Stimulated activated CD8-positive, alpha-beta memory T cell treated with anti-CD3 and anti-CD28 coated beads, Interleukin-7, amount 100 ng/mL, for 48 hours (primary cell): ENCODE data around the gene OXCT1.

ENCODE experiments used
- DNase-seq, 2 donors: peaks; one replicate each; pipeline ENCODE4 v3.0.0-alpha.2; 2020; ENCODE audit warnings: low read depth in 1 of 2; ENCODE audit errors: extremely low read depth in 1 of 2

The OXCT1 gene

DNA sequence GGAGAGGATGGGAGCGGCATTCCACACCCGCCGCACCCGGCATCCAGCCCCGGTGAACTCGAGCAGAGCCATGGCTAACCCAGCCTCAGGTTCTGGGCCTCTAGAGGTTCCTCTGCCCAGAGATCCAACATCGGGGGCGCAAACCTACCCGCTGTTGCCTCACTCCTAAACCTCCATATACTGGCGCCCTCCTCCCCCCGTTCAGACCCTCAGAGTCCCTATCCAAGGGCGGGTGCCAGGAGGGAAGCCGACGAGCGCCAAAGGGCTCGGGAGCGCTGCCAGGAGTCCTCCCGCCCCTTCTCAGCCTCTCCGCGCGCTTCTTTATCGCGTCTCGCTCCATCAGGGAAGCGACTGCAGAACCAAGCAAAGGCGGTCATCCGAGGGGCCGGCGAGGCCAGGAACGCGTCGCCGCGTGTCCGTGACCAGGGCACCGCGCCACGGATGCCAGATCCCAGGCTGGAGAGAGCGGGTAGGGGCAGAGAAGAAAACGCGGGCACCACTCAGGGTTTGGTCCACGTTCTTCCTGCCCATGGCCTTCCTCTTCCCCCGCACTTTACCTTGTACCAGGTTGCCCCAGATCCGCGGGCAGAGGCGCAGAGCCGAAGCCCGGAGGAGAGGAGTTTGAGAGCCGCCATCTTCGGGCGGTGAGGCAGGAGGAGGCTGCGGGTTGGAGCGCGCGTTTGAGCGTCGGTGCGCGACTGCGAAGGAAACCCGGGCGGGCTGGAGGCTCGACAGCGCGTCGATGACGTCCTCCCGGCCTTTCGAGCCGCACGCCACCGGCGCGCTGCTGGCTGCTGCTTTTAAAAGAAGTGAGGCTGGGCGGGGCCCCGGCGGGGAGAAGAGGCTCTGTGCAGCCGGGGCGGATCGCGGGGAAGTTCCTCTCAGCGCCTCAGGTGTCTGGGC, at the start of gene OXCT1:
TSS of gene OXCT1 (minus strand) at position 702 of the 903 bp plus-strand sequence. CDS start at position 635, 67 bp downstream.
- peak; percentile 82 to 91 for DNase-seq

DNA sequence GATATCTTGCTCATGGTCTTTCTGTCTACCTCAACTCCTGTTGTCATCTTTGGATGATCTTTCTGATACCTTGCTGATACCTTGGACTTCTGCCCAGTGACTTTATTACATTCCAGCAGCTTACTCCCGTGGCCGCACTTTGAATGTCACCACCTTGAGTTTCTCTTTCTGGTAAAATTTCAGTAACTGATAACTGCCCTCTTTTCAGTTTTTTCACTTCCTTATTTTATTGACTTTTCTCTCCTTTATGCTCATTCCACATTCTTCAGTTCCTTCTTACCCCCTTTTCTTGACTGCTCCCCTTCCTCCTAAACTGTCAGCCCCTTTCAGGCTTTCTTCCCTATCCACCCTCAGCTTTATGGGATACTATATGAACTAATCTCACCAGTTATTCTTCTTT, 47.9 kb upstream of the OXCT1 start:
- no peak for DNase-seq

DNA sequence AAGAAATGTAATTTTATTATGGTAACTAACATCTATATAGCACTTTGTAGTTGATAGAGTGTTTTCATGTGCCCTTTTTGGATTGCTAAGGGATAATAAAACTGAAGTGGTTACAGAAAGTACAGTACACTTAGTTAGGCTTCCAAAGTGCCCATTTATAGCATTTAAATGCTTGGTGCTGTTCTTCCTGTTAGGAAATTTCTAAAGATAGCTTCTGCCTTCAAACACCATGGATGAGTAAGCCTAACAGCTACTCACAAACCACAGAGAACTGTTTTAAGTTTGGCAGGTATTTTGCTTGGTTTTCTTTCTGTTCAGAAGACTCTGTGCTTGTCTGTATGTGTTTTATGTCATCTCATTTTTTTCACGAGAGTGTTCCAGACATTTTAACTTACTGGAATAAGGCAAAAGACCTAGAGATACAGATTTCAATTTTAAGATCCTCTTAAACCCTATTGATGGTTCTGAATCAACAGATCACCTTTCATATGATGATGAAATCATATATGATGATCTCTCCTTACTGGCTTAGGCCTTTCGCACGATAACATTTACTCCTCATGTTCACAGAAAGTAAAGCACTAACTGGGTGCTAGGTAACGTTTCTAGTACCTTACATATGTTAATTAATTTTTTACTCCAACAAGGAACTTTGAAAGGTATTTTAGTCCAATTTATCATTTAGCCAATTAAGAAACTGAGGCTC, 38.3 kb upstream of the OXCT1 start:
- DNase-seq: no peak

DNA sequence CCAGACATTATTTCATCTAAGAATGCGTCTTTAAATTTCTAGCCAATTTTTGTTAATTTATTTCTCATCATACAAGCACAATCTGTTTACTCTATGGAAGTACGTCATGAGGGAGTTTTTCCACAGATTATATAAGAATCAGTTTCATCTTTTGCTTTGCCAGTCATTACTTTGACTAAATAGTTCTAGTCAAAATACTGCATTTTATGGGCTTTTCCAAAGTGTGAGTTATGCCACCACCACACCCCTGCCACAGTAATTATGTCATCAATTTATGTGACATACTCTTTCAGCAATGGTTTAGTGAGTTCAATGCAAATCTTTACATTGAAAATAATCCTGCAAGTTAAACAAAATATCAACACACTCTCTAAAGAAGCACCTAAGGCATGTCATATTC, 35.9 kb upstream of the OXCT1 start:
- DNase-seq: no peak

DNA sequence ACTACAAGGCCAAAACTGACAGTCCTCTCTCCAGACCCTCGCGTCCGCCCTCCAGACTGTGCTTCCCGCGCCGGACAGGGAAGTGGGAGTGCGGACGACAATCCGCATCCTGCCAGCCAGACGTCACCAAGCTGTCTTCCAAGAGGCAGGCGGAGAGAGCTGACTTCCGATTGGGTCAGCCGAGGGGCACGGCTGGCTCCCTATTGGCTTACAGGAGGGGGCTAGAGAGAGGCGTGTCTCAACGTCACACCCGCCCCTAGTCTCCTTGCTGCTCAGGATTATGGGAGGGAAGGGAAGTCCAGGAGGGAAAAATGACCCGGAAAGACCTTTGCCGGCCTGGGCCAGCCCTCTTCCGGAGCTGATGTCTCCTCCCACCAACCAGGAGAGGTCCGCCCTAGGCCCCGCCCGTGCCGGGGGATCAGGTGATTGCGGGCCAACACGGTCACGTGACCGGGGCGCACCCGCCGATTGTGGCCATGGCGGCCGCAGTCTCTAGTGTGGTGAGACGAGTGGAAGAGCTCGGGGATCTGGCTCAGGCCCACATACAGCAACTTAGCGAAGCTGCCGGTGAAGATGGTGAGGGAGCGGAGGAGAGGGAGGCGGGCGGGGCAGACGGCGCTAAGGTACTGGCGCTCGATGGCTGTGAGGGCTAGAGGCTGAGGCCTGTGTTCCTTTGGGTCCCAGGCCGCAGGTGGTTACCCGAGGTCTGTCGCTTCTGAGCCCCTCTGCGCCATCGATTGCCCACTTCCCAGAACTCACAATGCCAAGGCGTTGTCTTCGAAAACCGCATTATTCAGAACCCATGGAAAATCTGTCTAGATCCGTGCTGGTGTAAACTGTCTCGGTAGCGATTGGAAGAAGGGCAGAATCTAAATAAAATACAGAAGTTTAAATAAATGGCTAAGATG, 33.9 kb upstream of the OXCT1 start, which contains the start of gene RIMOC1:
TSS of gene RIMOC1 (plus strand) at position 453 of the 908 bp plus-strand sequence. CDS start at position 477, 24 bp downstream.
- DNase-seq: peak; percentile 97

DNA sequence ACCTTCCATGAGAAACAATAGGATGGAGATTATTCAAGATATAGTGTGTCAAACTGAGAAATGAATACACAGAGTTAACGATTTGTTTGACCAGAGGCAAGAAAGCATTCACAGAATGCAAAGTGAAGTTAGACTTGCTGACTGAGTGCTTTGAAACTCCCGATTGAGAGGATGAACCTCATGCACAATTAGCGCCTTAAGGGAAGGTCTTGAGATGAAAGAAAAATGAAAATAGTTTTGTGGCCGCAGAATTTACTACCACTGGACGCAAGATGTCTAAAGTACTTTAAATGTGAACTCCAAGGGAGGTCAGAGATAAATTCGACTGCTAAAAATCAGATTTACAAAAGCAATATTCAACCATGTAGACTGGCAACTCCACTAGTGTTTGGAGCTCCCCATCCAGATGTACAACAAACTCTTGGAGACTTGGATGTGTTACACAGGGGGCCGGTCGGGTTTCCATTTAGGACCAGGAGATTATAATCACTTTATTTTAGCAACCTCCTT, 33.2 kb upstream of the OXCT1 start:
- DNase-seq: no peak

DNA sequence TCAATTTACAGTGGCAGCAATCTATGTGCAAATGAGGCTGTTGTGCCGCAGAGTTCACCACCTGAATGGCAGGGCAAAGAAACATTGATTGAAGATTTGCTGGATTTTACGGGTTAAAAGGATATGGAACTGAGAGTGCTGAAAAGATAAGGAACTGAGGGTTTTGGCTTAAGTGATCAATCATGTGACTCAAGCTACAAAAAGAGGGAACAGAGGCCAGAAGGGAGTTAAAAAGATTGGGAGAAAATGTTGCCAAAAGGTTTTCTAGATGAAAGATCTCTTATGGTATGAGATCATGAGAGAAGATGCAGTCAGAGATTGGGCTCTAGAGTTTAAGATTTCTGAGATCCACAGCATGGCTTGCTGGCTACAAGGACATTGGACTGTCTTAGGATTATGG, 26.0 kb upstream of the OXCT1 start:
- DNase-seq: no peak

DNA sequence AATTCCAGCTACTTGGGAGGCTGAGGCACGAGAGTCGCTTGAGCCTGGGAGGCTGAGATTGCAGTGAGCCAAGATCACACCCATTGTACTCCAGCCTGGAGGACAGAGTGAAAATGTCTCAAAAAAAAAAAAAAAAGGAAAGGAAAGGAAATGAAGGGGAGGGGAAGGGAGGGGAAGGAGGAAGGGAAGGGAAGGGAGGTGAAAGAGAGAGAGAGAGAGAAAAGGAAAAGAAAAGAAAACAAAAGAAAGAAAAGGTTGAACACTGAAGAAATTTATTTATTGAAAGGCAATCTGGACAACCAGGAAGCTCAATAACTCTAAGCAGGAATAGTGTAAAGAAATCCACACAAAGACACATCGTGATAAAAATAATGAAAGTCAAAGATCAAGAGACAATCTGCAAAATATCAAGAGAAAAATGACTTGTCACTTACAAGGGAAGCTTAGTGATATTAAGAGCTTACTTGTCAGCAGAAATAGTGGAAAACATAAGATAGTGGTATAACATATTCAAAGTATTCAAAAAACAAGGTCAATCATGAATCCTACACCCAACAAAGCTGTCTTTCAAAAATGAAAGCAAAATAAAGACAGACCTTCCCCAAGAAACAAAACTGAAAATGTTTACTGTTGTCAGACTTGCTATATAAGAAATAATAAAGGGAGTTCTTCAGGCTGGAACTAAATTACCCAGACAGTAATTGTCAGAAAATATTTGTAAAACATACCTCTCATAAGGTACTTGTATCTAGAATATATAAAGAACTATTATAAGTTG, 23.0 kb upstream of the OXCT1 start:
- DNase-seq: no peak

DNA sequence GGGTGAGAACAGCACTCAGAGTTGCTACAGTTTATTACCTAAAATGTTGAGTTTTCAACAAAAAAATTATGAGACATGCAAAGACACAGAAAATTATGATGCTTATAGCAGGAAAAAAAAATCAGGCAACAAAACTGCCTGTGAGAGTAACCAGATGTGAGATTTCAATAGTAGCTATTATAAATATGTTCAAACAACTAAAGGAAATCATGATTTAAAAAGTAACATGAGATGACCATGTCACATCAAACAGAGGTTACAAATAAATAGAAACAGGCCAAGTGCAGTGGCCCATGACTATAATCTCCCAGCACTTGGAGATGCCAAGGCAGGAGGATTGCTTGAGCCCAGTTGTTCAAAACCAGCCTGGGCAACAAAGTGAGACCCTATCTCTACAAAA, 21.8 kb upstream of the OXCT1 start:
- DNase-seq: no peak

DNA sequence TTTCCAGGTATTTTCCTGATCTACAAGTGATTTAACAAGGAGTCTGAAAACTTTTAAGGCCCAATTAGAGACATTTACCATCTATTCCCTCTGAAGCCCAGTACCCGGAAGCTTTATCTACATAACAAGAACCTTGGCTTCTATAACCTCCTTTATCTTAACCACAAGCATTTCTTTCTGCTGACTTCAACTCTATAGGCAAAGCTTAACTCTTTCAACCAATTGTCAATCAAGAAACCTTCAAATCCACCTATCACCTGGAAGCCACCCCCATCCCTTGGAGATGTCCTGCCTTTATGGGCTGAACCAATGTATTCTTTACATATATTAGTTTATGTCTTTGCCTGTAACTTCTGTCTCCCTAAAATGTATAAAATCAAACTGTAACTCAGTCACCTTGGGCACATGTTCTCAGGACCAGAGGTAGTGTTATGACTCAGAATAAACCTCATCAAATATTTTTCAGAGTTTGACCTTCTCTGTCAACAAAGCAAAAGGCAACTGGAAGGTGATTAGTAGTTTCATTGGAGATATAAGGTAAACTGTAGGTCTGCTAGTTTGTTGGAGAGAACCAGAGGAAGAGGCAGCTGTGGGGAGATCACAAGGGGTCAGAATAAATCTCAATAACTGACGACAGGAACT, 21.0 kb upstream of the OXCT1 start:
- no peak for DNase-seq

DNA sequence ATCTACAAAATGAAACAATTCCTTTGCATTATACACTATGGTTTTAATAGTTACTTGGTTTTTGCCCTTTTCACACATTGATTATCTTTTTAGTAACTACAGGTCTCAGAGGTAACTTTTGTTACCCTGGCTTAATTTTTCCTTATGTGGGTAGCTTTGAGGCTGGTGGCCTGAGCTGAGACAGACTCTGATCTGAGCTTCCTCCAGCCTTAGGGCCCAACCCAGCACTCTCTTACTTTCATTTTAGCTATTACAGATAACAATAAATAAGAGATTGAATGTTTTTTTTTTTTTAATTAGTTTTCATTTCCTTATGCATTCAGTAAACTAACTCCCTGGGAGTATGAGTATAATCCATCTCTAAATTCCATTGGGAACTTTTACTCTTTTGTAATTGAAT, 15.1 kb upstream of the OXCT1 start:
- no peak for DNase-seq

DNA sequence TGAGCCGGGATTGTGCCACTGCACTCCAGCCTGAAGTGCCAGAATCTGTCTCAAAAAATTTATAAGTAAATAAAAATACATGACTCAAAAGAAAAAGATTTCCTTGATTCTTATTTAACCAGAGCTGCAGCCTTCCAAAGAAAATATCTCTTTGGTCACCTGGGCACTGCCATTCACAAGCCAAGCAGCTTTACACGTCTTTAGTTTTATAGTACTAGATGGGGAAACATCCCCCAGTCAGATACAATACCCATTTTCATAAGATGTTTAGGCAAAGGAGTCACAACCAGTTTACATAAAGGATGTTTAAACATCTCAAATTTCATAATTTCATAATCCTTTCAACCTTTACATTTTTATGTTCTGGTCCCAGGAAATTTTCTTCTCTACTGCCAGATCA, 13.7 kb upstream of the OXCT1 start:
- DNase-seq: no peak

DNA sequence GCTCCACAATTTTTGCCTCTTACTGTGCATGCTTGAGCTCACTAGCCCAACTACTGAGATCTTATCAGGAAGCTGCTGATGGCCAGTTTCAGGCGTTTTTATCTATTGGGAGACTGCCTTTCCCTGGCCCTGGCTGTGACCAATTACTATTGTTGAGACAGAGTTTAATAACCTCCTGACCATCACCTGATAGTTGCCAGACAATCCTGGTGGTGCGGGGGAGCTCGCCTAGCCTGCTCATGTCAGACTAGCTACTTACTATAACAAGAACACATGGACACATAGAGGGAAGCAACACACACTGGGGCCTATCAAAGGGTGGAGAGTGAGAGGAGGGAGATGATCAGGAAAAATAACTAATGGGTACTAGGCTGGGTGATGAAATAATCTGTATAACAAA, 13.0 kb upstream of the OXCT1 start:
- no peak for DNase-seq

DNA sequence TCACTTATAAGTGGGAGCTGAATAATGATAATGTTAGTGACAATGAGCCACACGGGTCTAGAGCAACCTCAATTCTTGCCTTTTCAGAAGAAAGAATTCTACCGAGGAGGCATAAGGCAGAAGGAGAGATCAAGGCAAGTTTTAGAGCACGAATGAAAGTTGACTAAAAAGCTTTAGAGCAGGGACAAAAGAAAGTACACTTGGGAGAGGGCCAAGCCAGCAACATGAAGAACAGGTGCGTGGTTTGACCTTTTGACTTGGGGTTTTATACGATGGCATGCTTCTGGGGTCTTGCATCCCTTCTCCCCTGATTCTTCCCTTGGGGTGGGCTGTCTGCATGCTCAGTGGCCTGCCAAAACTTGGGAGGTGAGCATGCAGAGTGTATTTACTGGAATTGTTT, 12.5 kb upstream of the OXCT1 start:
- no peak for DNase-seq

DNA sequence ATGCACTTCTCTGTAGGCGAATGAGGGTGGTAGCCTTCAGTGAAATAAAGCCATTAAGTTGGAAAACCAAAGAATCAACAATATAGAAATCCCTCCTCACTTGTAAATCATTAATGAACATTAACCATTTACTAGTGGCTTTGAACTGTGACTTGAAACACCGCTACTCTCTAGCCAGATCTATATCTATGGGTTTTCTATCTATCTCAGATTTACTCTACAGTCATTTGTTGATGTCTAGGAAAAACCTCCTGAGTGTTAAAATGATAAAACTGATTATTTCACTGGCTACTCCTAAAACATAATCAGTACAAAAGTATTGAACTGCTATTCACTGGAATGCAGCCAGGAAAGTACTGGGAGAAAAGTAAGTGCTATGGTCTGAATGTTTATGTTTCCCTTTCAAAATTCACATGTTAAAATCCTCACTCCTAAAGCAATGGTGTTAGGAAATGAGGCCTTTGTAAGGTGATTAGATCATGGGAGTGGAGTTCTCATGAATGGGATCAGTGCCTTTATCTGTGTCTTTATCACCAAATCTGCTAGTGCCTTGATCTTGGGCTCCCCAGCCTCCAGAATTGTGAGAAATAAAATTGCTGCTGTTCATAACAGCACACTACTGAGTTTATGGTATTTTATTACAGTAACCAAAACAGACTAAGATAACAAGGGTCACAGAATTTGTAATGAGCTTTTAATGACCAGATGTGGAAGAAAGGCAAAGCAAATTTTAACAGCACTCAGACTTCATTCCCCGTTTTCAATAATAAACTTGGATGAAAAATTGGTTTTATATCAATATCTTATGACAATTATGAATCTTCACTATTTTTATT, 8.6 kb upstream of the OXCT1 start:
- DNase-seq: no peak

DNA sequence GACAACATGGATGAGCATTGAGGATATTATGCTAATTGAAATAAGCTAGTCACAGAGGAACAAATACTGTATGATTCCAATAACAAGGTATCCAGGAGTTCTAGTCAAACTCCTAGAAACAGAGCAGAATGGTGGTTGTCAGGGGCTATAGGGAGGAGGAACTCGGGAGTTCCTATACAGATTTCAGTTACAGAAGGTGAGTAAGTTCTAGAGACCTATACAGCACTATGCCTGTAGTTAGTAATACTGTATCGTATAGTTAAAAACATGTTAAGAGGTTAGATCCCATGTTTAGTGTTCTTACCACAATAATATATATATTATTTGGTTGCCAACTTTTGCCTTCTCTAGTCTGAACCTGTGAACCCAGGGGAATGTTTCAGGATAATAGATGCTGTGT, 7.9 kb upstream of the OXCT1 start:
- DNase-seq: no peak

DNA sequence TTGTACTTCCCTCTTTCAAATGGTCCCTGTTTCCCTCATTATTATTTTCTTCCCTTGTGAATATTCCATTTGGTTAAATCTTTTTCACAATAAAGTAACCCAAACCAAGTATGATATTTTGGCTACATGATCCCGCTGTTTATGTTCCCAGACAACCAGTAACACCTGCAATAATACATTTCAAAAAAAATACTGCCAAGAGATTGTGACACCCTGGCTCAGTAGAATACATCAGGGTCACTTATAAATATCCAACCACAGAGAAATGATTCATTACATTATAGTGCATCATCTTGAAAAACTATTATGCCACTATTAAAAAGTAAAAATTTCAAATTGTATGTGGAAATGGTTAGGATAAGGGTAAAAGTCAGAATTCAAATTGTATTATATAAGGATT, 7.2 kb upstream of the OXCT1 start:
- no peak for DNase-seq

DNA sequence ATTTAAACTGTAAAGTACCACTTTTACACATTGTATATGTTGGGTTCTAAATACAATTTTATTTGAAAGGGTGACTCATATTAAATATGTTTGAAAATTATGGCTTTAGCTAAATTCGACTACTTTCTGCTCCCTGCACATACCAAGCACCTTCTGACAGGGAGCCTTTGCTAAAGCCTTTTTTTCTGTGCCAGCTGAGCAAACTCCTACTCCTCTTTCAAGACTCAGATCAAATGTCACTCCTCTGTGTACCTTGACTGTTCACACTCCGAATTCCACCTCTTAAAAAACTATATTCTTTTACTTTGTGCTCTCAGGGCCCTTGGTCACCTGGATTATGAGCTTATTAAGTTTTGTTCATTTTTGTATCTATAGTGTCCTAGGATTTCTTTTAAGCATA, 6.5 kb upstream of the OXCT1 start:
- DNase-seq: no peak

DNA sequence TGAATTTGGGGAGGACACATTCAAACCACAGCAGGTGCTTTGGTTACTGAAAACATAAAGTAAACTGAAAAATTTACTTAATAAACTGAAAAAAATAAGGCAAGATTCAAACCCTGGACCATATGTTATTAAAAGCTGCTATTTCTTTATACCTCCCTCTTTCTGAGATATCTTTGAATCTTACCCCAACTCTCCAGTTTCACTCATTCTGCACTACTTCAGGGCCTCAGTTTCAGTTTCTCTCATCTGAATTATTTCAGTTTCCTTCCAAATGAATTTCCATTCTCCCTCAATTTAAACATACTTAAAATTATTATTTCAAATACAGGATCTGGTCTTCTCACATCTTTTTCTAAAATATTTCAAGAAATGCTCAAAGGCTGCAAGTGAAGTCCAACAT, 4.9 kb upstream of the OXCT1 start:
- no peak for DNase-seq
